HG03139 (cell line): ENCODE measurements around the gene INTS6.

Experiments
- ATAC-seq: cut with Tn5 transposase; IDR thresholded peaks from one replicate; pipeline ENCODE4 v1.9.1; 2021; ENCODE audit not compliant: unreplicated experiment

Gene INTS6, protein sequence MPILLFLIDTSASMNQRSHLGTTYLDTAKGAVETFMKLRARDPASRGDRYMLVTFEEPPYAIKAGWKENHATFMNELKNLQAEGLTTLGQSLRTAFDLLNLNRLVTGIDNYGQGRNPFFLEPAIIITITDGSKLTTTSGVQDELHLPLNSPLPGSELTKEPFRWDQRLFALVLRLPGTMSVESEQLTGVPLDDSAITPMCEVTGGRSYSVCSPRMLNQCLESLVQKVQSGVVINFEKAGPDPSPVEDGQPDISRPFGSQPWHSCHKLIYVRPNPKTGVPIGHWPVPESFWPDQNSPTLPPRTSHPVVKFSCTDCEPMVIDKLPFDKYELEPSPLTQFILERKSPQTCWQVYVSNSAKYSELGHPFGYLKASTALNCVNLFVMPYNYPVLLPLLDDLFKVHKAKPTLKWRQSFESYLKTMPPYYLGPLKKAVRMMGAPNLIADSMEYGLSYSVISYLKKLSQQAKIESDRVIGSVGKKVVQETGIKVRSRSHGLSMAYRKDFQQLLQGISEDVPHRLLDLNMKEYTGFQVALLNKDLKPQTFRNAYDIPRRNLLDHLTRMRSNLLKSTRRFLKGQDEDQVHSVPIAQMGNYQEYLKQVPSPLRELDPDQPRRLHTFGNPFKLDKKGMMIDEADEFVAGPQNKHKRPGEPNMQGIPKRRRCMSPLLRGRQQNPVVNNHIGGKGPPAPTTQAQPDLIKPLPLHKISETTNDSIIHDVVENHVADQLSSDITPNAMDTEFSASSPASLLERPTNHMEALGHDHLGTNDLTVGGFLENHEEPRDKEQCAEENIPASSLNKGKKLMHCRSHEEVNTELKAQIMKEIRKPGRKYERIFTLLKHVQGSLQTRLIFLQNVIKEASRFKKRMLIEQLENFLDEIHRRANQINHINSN

DNA sequence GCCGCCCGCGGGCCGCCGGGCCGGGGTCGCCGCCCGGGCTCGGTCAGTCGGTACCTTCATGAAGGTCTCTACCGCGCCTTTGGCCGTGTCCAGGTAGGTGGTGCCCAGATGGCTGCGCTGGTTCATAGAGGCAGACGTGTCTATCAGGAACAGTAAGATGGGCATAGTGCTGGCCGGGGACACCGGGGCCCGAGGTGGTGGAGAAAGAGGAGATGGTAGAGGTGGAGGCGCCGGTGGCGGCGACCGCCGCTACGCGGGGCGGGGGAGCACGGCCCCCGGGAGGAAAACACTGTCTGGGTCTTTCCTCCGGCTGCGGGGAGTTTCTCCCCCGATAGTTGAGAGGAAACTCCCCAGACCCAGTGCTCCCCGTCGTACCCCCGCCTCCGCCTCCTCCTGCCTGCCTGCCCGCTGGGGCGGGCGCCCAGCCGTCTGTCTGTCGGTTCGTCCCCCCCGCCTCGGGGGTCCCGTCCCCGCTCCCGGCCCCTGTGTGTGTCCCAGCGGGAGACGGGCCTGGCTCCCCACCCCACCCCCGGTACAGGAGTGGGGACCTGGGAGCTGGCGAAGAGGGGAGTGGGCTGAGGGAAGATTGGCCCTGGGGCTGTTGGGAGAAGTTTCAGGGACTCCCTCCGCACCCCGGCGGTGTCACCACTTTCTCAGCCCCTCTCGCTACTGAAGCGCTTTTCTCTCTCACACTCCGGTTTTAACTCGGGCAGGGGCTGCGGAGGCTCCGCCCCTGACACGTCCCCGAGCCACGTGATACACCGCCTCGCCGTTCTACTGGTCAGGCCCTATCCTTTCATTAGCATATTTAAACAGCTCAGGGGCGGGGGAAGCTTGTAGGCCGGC, at the start of gene INTS6:
INTS6 (minus strand) TSS at position 676 of the 846 bp plus-strand sequence; CDS start at position 165, 511 bp downstream.
- peak; percentile 56 for ATAC-seq

DNA sequence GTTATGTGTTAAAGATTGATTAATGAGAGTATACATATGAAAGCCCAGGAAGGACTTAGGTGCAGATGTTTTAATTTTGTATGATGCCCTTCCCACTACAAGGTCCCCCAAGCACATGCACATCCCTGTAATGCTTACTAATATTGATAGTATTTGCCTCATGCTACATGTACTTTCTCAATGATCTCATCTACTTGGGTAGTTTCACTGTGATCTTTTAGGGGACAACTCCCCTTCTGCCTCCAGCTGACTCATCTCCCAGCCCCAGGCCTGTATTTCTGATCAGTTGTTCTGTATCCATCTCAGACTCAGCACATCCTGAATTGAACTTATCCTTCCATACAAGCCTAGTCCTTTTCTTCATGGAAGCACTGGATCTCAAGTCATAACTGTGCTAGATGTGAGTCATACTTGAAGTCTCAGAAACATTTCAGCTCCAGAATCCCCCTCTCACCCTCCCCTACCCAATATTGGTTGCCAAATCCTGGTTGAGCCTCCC, 49.4 kb upstream of the INTS6 start:
- ATAC-seq: peak; percentile 88

DNA sequence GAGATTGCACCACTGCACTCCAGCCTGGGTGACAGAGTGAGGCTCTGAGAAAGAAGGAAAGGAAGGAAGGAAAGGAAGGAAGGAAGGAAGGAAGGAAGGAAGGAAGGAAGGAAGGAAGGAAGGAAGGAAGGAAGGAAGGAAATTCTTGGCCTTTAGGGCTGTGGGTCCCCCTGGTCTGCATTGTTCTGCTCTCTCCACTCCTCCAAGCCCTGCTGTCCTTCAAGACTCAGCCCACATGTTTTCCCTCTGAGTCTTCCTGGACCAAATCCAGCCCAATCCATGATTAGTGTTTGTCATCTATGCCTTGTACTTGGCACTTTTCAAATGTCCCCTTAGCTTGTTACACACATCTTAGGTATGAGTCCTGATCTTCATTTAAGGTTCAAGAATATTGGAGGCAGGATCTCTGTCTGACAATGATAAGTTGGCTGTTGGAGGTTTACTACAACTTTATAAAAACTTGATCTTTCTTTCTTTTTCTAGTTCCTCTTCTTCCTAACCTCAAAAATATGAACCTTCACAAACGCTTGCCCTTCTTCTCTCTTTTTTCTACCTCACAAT, 48.8 kb upstream of the INTS6 start:
- peak; percentile 17 for ATAC-seq

DNA sequence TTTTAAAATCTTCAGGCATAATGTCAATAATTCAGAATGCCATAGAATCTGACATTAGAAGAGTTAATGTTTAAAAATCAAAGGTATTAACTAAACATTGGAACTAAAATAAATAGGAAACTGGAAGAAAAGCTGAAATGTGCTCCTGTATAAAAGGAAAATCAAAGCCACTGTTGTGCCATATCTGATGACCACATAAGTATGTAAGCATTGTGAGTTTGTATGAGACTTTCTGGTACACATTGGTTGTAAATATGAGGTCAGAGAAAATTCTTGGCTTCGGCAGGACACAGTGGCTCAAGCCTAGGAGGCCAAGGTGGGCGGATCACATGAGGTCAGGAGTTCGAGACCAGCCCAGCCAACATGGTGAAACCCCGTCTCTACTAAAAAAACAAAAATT, 48.3 kb upstream of the INTS6 start:
- ATAC-seq: no peak

DNA sequence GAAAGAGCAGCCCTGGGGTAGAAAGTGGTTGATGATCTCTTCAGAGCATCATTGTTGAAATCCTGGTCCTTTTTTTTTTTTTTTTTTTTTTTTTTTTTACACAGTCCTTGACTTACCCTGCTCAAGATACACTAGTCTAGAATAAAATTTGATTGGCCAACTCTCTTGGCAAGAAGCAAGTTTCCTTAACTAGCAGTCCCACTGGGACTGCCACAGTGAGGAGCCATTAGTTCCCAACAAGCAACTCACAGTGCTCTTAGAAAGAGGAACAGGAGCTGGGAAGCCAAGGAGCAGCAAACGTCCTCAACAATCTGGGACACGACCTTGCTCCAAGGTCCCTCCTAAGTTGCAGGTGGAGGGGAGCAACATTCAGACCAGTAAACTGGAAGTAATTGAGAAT, 47.9 kb upstream of the INTS6 start:
- no peak for ATAC-seq

DNA sequence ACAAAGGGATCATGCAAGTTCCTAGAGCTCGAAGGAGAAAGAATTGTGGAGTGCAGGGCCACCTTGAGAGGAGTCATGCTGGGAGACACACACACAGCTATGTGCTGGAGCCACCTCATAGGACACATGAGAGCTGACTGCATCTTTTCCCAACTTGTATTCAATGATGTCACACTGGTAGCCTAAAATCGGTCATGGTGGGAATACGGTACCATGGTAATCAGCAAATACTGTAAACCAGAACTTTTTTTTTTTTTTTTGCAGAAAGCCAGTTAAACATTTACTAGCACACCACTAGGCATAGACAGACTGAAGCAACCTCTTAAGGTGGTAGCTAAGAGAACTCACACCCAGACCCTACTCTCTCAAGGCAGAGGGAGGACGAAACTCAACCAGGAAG, 47.0 kb upstream of the INTS6 start:
- no peak for ATAC-seq

DNA sequence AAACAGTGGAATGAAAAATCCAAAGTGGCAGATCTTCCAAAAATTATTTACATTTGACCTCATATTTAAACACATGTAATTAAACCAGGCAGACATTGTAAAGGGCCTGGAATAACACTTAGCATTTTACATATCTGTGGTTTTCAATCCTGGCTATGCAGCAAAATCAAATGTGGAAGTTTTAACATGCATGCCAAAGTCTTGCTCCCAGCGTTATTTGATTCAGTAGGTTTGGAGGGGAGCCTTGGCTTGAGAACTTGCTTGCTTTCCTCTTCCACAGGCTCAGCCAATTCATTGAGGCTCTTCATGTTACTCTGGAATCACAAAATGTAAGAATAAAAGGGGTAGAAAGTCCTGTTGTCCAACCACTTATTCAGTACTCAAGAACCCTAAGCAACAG, 42.5 kb upstream of the INTS6 start:
- ATAC-seq: no peak

DNA sequence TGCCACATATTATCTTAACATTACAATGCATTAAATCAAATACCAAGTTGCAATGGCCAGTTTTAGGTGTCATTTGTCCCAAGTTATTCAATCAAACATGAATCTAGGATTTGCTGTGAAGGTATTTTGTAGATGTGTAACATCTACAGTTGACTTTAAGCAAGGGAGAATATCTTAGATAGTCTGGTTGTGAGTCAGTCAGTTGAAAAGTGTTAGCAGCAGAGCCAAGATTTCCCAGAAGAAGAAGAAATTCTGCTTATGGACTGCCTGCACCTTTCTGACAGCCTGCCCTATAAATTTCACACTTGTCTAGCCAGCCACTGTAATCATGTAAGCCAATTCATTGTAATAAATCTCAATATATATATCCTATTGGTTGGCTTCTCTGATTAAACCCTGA, 41.3 kb upstream of the INTS6 start:
- ATAC-seq: no peak

DNA sequence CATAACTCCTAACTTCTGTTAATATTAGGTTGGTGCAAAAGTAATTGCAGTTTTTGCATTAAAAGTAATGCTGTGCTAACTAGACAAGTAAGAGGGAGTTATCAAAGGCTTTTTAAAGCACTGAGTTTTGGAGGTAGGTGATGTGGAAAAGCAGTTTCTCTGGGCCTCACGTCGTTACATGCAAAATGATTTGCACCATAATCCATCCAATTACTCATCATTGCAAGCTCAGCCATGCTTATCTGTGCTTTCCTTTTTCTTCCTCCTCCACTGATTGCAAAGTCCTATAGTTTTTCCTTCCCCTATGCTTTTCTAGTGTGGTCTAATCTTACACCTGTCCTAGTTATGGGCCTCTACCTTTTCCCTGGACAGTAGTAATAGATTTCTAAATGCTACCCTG, 35.4 kb upstream of the INTS6 start:
- ATAC-seq: no peak

DNA sequence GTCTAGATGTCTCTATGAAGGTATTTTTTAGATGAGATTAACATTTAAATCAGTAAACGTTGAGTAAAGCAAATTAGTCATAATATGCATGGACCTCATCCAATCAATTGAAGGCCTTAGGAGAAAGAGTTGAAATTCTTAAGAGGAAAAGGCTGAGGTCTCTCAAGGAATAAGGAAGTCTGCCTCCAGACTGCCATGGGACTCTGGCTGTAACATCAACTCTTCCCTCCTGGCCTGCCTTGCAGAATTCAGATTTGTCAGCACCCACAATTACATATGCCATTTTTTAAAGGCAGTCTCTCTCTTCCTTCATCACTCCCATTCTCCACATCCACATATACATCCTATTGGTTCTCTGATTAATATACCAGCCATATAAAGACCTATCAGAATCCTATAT, 28.8 kb upstream of the INTS6 start:
- ATAC-seq: no peak

DNA sequence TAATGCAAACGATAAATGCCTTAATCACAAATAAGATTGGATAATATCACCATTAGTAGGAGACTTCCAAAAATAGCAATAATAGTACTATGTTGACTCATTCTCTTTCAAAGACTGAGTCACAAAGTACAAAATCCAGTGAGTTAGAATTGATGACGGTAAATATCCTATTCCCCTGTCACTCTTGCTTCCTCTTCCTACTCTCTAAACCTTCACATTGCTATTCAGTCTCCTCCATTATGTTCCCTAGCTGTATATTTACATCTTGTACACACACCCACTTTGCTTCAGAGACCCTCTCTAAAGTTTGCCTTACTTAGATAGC, 26.3 kb upstream of the INTS6 start:
- no peak for ATAC-seq

DNA sequence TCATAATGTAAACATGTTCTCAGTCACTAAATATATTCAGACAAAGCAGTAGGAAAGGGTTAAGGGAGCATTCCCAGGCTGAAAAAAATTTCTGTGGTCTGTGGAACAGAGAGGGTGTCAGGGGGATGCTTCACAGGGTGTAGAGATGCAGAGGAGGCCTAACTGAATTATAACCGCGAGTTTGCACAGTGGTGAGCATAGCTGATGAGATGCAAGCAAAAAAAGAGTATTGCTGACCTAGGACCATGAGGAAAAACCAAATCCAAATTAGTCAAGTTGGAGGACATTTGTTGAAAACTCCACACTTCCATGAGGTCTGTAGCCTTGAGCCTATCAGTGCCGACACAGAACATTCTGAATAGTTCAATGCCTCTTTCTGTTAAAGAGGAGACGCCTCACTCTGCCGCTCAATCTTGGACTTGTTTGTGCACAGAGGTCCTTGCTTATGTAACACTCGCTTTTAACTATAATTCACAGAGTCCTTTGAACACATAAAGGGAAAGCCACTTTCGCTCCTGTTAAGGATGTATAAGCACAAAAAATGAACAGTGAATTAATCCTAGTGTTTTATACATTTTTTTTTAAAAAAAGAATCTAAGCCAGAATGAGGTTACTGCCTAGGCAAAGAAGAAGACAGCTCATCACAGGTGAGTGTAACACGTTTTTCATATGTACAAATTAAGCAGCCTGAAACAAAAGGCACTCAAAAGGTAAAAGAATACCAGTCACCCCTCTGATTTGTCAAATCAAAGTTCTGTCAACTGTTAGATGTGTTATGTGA, 25.8 kb upstream of the INTS6 start:
- no peak for ATAC-seq

DNA sequence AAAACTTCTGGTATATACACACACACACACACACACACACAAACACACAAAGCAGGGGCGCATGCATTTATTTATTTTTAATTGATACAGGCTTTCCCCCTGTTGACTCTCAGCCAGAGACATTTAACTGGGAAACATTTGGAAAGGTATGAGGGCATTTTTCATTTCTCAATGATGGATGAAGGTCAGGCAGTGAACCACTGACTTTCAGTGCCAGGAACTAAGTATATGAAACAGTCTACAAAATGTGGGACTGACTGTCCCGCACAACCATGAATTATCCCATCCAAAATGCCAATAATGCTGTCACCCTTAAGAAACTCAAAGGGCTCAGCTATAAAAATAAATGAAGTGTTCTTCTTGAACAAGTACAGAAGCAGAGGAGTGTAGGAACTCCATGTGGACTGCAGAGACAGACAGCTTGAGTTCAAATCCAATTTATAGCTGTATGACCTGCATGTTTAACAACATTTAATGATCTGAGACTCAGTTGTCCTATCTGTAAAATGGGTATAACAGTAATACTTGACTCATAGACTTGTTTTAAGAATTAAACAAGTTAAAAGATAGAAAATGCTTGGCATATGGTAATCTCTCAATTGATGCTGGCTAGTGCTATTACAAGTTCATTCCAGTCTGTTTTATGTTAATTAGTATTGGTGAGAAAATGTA, 25.0 kb upstream of the INTS6 start:
- no peak for ATAC-seq

DNA sequence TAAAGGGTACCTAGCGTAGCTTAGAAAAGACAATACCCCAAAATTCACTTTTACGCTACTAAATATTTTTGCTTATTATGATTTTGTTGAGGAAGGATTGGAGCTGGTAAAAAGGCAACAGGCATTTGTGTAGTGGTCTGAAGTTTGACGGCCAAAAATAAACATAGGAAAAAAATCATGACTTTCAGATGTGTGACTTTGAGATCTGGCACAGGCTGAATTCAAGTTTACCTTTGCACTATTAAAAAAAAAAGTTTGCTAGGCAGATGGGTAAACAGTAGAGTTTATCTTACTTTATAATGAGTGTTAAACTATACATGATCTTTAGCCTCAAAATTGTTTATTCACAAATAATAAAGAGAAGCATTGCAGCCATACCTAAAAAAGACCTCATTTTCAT, 24.3 kb upstream of the INTS6 start:
- ATAC-seq: no peak

DNA sequence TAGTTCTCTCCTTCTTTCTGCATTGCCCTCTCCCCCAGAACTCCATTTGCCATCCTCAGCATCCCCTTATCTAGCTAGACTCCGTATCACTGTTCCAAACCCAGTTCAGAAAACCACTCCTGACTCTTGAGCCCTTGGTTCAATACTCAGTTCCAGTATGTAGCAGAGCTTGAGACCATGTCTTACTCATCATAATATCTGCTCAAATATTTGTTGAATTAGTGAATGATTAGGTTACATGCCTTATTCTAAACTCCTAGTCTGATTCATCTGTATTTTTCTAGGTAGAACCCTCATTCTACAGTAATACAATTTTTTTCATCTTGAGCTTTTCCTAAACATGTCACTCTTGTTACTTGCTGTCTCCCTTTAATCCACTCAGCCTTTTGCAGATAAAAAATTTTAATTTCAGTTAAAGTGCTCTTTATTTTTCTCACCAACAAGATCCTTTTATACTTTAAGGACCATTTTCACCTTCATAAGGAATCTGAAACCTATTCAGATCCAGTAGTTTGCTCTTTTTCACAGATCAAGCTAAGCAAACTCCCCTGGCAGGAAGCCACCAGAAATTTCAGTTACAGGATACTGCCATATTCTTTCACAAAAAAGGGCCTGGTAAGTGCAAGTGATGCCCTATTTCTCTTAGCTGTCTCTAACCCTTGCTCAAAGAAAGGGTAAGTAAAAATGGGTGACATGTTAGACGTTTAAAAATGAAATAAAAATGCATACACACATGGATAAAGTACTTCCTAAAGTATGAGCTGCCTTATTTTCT, 23.1 kb upstream of the INTS6 start:
- no peak for ATAC-seq

DNA sequence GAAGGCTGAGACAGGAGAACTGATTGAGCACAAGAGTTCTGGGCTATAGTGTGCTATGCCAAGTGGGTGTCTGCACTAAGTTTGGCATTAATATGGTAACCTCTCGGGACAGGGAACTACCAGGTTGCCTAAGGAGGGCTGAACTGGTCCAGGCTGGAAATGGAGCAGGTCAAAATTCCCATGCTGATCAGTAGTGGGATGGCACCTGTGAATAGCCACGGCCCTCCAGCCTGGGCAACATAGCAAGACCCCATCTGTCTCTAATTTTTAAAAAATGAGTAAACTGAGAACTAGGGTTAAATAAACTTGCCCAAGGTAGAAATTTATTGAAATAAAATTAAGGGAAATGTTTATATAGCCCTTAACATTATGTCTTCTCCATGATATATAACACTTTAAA, 17.0 kb upstream of the INTS6 start:
- no peak for ATAC-seq

DNA sequence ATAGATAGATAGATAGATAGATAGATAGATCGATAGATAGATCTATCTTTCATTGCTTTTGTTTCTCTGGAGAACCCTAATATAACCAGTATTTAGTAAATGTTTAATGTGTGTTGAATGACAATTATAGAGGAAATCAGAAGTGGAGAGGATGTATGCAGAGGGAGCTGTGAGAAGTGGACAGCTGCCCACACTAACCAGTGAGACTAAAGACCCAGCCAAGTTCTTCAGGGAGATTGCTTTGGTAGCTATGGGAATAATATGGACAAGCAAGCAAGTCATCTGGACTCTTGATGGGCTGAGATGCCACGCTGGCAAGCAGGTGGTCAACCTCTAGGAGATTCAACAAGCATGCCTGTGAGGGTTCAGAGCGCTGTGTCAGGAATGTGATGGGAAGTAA, 14.9 kb upstream of the INTS6 start:
- ATAC-seq: no peak

DNA sequence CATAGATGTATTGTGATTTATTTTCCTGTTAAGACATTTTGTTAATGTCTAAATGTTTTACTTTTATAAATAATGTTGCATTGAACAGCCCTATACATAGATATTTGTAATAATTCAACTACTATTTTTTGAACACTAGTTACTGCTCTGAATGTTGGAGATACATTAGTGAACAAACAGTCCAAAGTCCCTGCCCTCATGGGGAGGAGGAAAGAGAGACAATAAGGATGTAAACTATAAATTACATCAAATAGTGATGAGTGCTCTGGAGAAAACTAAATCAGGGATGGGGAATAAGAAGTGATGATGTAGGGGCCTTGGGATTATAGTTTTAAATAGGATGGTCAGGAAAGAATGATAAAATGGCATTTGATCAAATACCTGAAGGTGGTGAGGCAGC, 12.3 kb upstream of the INTS6 start:
- ATAC-seq: no peak
